GM19452 (cell line): ENCODE data around the gene CNTN4.
"Not testable (repeated sequence)": the region's sequence is repeated elsewhere in the genome, so short reads cannot be mapped to it uniquely, and the experiment has no call there.

ENCODE experiments used
- ATAC-seq: cut with Tn5 transposase; IDR thresholded peaks from one replicate; pipeline ENCODE4 v1.9.1; 2021; ENCODE audit not compliant: unreplicated experiment

CNTN4 gene

DNA sequence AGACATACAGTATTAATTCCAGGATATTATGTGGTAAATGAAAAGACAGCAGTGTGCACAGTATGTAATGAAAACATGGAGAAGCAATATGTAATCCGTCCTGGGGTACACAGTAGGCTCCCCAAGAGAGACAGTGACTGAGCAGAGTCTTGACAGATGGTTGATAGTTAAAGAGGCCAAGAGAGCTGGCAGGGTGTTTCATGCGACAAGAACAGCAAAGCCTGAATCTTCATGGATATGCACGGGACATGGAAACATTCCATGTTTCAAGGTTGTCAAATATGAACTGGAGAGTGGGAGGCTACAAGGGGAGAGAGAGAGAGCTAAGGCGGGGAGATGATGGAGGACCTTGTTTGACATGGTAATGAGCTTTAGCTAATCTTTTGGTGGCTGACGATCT is 673.1 kb downstream of the CNTN4 start:
- ATAC-seq: no peak

DNA sequence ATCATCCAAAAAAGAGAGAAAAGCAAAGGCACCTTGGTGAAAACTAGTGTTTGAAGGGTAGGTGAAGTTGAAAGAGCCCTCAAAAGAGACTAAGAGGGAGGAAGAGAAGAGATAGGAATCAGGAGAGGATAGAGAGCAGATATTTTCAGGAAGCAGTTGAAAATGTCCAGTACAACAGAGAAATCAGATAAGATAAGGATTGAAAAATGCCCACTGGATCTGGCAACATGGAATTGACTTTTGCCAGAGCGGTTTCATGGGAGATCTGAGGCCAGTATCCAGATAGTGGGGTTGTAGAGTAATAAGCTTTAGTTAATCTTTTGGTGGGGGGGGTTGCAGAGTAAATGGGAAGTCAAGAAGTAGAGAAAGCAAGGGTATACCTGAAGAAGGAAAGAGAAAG is 674.1 kb downstream of the CNTN4 start:
- ATAC-seq: no peak

DNA sequence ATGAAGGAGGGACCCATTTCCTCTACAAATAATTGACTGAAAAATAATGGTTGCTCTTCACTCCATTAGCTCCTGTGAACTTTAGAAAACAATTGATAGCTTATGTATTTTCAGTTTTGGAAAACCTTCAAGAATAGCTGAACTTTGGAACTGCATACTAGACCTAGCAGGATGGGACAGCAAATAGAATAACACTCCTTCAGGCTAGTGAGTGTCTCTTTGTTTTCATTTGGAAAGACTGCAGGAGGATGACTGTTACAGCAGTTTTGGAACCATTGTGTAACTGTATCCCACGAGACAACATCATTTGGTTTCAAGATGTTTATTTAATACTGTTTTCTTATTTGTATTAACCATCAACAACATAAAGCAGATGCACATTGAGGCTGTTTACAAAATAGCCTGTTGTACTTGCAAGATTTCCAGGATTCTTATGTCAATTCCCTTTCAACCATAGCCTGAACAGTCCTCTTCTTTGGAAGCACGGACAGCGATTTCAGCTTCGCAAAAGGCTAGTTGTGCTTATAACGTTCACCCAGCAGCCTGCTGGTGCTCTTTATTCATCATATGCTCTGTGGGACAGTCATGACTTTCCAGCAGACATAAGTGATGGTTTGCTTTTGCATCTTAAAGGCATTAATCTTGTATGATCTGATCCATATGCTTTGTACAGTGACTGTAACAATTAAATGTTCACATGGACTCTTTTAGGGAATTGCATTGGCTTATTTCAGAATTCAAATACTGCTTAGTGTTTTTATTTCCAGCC is 676.0 kb downstream of the CNTN4 start:
- ATAC-seq: no peak

DNA sequence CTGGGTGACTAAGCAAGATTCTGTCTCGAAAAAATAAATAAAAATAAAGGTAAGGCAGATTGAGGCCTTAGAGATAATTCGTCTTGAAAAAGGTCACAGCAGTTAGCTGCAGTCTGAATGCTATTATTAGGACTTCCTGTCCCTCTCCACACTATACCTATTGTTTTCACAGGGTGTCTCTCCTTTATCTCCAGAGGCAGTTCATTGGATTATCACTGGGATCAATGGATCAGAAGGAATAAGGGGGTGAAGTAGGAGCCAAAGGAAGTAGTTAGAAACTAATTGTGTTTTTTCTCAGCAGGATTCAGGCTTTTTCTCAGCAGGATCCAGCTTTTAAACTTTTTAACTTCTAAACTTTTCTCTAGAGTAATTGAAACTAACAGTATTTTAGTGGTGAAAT is 684.6 kb downstream of the CNTN4 start:
- no peak for ATAC-seq

DNA sequence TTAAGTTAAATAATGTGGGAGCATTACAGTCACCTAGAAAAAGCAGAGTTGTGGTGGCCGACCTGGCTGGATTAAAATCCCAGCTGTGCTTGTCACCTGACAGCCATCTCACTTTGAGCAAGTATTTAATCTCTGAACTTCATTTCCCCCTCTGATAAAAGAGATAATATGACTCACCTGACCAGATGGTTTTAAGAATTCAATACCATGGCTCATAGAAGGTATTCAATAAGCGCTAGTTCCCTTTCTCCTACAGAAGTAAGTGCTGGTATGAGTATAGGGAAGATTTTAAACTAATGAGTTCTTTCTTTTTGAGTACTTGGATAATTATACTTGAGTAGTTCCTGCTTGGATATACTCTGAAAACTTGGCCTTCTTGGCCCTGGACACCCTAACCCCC is 686.0 kb downstream of the CNTN4 start:
- ATAC-seq: no peak

DNA sequence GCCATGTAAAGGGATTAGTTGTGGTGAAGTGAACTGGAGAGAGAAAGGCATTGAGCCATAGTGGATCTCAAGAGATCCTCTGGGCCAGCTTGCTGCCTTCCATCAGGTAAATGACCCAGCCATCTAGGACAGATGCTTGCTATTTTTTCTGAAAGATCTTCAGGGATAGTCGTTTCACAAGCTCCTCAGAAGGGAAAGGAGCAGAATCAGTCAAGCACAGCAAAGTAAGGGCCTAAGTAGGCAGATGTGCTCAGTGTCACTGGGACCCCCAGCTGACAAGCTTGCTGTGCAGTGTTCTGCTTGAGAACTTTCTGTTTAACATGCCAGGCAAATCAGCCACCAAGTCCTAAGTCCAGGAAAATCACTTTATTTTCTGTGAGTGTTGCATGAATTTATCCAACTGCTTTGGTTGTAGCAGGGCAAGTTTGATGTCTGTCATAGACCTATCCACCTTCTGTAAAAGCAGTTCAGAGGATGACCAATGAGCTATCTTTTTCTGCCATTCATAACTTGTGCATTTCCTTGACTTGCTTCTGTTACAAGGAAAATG is 691.7 kb downstream of the CNTN4 start:
- ATAC-seq: no peak

DNA sequence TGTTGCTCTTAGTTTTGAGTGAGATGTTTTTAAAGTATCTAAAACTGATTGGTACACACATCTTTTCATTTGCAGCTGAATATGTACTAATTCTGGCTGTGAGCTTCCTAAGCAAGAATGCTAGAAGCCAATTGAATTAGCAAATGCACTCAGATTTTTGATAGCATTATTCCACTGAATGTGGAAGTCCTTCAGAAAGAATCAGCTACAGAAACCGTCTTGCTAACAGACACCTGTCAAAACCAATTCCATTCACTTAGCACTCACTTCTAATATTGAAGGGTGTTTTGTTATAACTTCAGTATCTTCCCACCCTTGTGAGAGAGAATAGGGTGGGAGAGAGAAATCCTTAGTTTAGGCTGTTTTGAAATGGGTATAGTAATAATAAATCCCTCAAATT is 693.8 kb downstream of the CNTN4 start:
- no peak for ATAC-seq

DNA sequence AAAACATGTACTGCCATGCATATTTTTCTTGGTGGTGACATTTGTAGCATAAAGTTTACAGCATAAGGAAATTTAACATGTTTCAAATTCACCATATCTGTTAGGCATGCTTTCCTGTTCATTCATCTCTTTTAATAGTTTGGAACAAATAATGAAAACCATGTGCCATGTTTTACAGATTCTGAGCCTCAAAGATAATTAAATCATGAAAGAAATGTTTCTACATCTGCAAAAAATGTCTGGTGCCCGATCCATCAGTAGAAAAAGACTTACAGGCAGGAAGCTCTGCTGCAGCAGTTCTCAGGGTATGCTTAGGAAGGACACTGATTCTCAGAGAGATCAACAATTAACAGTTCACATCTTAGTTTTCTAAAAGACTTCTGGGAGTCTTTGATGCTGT is 695.3 kb downstream of the CNTN4 start:
- no peak for ATAC-seq

DNA sequence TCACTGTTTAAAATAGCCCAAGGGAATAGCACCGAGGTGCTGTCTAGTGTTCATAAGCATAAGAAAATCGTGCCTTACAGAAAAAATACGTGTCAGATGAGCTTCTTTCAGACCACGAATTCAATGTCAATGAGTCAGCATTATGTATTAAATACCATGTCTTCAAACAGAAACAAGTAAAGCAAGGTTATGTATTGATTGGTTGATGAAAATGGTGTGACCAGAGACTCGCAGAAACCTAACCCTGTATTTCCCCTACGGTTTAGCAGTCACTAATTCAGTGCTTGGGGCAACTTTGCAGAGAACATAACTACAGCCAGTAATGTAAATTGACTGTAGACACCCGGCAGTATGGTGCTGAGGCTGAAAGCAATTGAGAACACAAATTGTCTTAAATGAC is 703.8 kb downstream of the CNTN4 start:
- ATAC-seq: no peak

DNA sequence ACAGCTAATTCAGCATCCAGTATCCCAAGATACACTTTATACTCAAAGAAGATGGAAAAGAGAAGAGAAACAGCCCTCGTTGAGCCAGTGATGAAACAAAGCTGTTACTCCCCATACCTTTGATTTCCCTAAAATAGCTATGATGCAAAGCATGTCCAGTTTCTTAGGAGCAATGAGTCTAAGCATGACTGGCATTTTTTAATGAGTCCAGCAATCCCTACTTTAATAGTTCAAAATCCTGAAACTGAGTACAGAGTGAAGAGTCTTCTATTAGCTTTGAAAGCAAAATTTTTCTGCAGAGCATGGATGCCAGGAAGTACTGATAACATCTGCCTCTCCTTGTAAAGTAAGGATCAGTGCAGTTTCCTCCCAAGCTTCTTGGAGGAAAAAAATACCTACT is 708.8 kb downstream of the CNTN4 start:
- no peak for ATAC-seq

DNA sequence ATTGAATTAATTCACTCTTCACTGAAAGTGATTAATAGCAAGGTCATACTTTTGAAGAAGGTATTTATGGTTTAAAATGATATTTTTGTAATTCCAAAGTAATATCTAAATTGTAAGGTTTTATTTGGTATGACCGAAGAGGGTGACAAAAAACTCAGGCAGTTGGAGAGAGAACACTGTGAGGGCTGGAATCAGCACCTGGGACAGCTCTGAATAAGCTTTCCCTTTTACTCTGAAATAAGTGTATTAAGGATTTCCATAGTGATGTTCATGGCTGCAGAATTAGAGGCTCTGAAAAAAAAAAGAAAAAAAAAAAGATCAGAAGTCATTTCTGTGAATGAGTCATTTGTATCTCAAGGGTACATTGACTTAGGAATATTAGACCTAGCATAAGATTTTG is 712.1 kb downstream of the CNTN4 start:
- ATAC-seq: no peak

DNA sequence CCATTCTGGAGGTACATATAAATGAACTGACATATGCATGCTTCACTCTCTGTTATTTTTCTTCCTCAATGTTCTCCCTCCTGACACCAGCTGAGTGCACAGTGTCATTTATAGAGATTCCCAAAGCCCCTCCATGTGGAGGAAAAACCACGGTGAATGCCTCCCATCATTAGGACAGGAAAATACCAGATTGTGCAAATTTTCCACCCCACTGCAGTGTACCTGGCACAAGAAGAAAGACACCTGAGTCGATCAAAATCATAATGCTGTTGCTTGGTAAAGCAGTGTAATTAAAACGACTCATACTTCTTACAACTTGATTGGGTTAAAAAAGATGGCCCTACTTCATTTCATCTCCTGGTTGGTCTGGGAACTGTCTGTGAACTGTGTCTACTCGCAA is 720.9 kb downstream of the CNTN4 start:
- ATAC-seq: no peak

DNA sequence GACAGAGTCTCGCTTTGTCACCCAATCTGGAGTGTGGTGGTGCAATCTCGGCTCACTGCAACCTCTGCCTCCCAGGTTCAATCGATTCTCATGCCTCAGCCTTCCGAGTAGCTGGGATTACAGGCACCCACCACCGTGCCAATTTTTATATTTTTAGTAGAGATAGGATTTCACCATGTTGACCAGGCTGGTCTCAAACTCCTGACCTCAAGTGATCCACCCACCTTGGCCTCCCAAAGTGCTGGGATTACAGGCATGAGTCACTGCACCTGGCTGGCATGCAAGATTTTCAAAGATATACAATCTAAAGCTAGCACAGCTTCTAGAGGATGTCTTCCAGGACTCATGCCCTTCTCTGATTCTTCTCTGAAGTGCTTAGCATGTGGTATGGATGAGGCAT is 722.3 kb downstream of the CNTN4 start:
- ATAC-seq: not testable (repeated sequence)

DNA sequence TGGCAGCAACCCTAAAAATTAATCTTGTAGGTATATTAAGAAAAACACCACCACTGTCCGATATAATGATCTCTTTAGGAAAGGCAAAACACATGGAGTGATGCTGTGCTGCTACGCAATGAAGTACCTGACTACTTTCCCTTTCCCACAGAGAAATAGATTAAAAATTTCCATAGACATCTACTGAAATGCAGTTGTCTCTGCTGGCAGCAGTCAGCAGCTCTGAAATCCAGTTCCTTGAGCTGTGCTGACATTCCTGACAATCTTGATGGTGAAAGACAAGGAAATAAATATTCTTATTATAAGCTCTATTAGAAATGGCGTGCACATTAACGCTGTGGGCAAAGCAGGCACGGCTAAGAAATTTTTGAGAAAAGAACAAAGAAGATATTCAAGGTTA is 723.9 kb downstream of the CNTN4 start:
- ATAC-seq: no peak

DNA sequence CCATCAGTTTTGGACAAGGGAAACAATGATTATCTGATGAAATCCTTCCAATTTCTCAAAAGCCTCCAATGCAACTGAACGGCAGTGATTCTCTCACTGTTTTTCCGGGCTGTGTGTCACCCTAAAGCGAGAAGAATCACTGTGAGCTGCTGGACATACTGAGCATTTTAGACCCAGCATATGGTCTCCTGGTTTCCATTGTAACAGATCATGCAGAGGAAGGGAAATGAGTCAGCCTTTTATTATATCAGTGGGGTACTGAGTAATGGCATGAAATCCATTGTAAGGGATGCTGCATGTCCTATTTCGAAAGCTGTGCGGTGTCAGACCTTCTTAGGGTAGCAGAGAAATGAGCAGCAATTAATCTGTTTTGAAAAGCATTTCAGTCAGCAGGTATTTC is 724.4 kb downstream of the CNTN4 start:
- no peak for ATAC-seq

DNA sequence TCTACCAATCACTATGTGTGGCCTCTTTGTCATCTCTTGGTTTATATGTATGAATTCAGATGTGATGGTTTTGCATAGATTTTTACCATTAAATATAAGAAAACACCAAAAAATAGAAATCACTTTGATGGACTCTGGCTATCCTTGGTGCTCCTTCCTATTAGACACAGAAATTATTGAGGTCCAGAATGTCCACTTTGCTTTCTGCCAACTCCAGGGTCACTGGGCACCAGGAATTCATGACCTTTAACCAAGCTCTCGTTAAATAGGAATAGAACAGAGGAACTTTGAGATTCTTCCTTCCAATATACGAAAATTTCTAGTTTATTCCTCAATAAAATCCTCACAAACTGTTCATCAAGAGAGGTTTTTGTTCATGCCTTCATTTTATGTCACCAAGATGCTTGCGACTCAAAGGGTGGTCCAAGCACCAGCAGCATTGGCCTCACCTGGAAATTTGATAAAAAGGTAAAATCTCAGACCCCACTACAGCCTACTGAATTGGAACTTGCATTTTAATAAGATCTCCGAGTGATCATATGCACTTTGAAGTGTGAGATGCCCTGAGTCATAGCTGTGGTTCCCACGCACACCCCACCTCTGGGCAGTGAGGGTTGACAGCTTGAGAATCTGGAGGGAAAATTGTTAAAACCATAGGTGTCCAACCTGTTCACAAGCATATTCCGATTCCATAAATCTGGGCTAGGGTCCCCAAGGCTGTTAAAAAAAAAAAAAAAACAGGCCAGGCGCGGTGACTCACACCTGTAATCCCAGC is 725.0 kb downstream of the CNTN4 start:
- no peak for ATAC-seq

DNA sequence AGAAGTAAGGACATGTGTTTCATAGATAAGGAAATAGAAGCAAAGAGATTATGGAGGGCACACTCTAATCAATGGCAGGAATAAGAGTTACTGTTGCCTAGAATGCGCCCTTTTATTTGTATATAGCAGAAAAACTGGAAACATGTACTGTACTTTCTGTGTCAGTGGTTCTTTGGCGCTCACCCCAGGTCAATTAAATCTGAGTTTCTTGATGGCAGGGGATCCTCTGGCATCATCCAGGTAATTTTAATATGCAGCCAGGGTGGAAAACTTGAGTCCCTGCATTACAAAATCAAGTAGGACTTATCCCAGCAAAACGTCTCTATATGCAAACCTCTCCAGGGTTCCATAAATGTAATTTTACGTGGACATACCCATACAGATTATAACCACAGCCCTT is 727.4 kb downstream of the CNTN4 start:
- no peak for ATAC-seq

DNA sequence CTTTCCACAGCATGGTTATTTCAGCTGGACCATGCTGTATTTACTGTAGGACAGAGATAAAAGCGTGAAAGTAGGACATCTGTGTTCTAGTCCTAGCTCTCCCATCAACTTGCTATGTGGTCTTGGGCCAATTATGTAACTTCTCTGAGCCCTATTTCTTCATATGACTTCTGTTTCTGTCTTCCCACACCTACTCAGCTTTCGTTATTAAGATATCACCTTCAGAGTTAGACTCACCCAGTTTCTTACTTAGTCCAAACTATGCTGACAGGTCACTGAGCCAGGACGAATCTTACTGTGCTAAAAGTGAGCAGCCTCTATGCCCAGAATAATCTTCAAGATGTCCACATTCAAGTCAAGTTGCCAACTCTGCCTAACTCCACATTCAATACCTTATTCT is 727.8 kb downstream of the CNTN4 start:
- no peak for ATAC-seq

DNA sequence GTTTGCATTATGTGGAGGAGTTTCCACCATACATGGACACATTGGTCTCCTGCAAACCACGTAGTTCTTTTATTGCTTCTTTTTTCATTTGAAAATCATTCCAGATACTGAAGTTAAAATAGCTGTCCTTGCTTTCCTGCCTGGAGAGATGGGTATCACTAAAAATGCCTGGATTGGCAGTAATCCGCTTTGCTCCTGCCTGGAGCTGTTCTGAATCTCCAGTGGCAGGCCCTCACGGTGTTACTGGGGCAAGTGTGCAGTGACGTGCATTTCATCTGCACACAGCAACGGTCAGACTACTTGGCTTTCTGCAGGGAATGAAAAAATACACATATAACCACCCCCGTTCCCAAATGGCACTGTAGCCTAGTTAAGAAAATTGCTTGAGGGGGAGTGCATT is 738.6 kb downstream of the CNTN4 start:
- ATAC-seq: no peak

DNA sequence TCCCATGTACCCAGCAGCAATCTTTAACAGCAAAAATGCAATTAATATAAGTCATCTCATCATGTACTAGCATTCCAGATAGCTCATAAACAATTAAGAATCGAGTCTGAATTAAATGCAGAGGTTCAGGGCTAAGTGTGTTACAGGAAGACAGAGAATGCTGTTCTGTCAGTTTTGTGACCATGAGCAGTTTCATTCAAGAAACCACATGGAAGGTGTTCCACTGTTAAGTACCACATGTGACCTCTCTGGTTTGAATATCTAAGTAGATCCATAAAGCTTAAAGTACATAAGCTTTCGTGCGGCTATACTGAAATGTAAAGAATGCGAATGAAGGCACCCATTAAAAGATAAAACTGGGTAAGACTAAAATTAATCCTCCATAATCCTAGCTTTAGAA is 739.2 kb downstream of the CNTN4 start:
- no peak for ATAC-seq

DNA sequence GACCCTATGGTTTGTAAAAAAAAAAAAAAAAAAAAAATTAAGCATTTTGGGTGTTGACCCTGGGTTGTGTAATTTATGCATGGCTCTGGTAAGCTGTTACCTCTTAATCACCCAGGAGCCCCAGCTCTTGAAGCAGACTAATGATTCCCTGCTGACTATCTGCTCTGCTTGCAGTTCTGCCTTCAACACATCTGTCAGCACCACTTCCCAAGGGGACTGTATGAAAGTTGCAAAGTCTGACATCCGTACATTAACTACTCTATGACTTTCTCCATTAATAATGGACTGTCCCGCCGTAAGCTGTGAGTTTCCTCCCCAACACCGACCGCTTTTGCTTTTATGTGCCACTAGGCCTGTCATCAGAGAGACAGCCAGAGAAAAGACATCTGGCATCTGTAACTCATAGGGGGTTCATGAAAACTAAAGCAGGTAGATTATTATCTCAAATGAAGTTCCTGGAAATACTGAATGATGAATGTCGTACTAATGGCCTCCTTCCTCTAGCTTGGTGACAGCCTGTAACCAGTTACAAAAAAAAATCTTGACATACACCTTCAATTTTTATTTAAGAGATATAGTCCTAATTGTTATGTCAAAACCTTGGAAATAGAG is 740.0 kb downstream of the CNTN4 start:
- ATAC-seq: no peak

DNA sequence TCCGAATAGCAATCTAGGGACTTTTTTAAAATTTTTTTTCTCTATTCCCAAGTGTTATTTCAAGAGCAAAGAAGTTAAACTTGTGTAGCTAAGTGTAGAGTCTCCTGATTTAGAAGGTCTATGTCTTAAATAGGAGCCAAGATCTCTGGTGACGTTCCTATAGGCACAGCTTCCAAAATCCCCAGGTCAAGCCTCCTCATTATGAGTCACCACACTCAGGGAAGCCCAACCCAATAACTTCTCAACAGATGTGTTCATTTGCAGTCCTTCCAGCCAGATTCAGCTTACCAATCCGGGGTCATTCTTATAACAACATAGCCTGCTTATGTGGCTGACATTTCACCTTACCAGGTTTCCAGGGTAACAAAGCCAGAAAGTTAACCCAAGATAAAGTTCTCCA is 741.2 kb downstream of the CNTN4 start:
- no peak for ATAC-seq
